ENCODE data around the gene RNASE9.
"Not testable (repeated sequence)": the region's sequence is repeated elsewhere in the genome, so short reads cannot be mapped to it uniquely, and the experiment has no call there.

The RNASE9 gene

DNA sequence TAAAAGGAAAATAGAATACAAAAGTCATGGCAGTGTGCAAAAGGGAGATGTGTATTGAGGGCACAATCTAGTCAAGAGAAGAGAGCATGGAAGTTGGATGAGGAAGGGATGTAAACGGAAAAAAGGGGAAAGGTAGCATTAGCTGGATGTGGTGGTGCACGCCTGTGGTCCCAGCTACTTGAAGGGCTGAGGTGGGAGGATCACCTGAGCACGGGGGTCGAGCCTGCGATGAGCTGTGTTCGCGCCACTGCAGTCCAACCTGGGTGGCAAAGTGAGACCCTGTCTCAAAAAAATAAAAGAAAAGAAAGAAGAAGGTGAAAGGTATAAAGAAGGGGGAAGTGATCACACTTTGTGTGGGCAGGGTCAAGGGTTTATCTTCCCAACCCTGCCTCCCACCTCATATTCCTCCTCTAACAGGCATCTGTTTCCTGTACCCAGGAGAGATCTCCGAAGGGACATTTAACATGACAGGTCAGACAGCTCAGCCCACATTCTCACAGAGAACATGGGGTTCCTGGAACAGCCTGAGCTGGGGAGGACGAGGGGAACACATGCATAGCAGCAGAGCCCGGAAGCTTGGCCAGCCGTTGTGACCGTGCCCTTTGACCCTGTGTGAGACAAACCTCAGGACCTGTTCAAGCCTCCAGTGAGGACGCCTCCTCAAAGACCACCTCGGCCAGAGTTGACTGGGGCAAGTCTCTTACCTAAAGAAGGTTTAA, 18.1 kb upstream of the RNASE9 start:
- in situ Hi-C loops (cut with MboI; ENCODE audit: low sequenced_read_pairs, unreplicated experiment), result no loop called here
- no peak for DNase-seq (ENCODE audit: low spot score)
- TF ChIP-seq, protein P1, sequence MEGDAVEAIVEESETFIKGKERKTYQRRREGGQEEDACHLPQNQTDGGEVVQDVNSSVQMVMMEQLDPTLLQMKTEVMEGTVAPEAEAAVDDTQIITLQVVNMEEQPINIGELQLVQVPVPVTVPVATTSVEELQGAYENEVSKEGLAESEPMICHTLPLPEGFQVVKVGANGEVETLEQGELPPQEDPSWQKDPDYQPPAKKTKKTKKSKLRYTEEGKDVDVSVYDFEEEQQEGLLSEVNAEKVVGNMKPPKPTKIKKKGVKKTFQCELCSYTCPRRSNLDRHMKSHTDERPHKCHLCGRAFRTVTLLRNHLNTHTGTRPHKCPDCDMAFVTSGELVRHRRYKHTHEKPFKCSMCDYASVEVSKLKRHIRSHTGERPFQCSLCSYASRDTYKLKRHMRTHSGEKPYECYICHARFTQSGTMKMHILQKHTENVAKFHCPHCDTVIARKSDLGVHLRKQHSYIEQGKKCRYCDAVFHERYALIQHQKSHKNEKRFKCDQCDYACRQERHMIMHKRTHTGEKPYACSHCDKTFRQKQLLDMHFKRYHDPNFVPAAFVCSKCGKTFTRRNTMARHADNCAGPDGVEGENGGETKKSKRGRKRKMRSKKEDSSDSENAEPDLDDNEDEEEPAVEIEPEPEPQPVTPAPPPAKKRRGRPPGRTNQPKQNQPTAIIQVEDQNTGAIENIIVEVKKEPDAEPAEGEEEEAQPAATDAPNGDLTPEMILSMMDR (IDR thresholded peaks at IDR 0.05; ENCODE audit: borderline replicate concordance, control extremely low read depth, extremely low read depth, insufficient read depth, missing control alignments), result no peak

DNA sequence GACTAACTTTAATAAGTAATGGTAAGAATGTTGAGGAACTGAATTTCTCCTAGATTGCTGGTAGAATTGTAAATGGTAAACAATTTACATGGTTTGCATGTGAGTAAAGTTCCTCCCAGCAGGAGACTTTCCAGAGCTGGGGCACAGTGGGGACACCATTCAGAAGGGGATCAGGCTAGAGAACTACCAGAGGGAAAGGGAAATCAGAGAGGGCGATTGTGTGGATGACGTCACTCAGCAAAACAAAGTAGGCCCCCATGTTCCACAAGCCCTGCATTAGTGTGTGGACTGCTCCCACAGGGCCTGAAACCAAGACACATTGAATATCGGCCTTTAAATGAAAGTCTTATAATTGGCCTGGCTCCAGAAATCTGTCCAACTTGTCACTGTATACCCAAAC, 17.5 kb upstream of the RNASE9 start:
- in situ Hi-C loops (cut with MboI; ENCODE audit: low sequenced_read_pairs, unreplicated experiment), result no loop called here
- no peak for DNase-seq (ENCODE audit: low spot score)
- TF ChIP-seq, protein P1 (IDR thresholded peaks at IDR 0.05; ENCODE audit: borderline replicate concordance, control extremely low read depth, extremely low read depth, insufficient read depth, missing control alignments), result no peak

DNA sequence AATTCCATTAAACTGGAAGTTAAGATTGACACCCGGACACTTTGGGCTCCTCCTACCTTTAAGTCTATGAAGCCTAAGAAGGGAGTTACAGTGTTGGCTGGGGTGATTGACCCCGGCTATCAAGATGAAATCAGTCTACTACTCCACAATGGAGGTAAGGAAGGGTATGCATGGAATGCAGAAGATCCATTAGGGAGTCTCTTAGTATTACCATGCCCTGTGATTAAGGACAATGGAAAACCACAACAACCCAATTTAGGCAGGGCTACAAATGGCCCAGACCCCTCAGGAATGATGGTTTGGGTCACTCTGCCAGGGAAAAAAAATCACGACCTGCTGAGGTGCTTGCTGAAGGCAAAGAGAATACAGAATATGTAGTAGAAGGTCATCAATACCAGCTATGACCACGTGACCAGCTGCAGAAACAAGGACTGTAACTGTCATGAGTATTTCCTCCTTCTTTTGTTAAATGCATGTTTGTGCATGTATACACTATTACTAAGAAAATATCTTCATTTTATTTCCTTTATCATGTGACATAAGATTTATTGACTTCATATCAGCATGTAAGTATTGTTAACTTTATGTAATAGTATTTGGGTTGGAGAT, 11.6 kb upstream of the RNASE9 start:
- DNase-seq (ENCODE audit: low spot score); in situ Hi-C loops (cut with MboI; ENCODE audit: low sequenced_read_pairs, unreplicated experiment): not testable (repeated sequence)

DNA sequence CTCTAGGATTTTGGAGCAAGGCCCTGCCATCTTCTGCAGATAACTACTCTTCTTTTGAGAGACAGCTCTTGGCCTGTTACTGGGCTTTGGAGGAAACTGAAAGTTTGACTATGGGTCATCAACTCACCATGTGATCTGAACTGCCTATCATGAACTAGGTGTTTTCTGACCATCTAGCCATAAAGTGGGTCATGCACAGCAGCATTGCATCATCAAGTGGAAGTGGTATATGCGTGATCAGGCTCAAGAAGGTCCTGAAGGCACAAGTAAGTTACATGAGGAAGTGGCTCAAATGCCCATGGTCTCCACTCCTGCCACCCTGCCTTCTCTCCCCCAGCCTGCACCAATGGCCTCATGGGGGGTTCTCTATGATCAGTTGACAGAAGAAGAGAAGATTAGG, 9.9 kb upstream of the RNASE9 start:
- in situ Hi-C loops (cut with MboI; ENCODE audit: low sequenced_read_pairs, unreplicated experiment); DNase-seq (ENCODE audit: low spot score): not testable (repeated sequence)

DNA sequence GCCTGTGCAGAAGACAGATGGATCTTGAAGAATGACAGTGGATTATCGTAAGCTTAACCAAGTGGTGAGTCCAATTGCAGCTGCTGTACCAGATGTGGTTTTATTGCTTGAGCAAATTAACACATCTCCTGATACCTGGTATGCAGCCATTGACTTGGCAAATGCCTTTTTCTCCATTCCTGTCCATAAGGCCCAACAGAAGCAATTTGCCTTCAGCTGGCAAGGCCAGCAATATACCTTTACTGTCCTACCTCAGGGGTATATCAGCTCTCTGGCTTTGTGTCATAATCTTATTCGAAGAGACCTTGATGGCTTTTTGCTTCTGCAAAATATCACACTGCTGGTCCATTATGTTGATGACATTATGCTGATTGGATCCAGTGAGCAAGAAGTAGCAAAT, 9.0 kb upstream of the RNASE9 start:
- DNase-seq (ENCODE audit: low spot score); in situ Hi-C loops (cut with MboI; ENCODE audit: low sequenced_read_pairs, unreplicated experiment): not testable (repeated sequence)

DNA sequence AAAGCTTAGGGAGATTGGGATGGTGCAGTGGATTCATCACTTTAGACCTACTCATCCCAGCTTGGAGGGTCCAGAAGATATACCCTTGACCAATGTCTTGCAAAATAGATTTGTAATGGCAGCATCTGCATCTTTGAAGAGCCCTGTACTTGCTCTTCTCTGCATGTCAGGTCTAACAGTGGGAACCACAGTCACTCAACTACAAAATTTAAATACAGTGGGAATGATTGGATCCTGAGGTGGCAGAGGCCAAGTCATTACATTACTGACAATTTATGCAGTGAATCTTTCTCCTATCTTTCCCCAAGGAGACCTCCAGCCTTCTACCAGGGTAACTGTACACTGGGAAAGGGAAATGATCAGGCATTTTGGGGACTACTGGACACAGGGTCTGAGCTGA, 8.2 kb upstream of the RNASE9 start:
- DNase-seq (ENCODE audit: low spot score), result no peak
- in situ Hi-C loops (cut with MboI; ENCODE audit: low sequenced_read_pairs, unreplicated experiment), result no loop called here
- TF ChIP-seq, protein P1 (IDR thresholded peaks at IDR 0.05; ENCODE audit: borderline replicate concordance, control extremely low read depth, extremely low read depth, insufficient read depth, missing control alignments), result no peak

DNA sequence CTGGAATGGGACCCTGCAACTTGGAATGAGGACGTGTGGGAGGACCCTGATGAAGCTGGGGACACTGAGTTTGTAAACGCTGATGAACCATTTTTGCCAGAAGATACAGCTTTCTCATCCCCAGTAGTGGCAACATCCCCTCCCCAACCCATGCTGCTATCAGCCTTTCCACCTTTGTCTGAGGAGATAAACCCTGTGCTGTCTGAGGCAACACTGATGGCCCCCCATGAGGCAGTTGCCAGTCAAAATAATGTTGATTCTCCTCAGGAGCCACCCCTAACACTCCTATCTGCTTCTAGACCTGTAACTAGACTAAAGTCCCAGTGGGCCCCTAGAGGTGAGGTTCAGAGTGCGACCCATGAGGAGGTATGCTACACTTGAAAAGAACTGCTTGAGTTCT, 7.5 kb upstream of the RNASE9 start:
- in situ Hi-C loops (cut with MboI; ENCODE audit: low sequenced_read_pairs, unreplicated experiment), result no loop called here
- DNase-seq (ENCODE audit: low spot score), result no peak
- TF ChIP-seq, protein P1 (IDR thresholded peaks at IDR 0.05; ENCODE audit: borderline replicate concordance, control extremely low read depth, extremely low read depth, insufficient read depth, missing control alignments), result no peak

DNA sequence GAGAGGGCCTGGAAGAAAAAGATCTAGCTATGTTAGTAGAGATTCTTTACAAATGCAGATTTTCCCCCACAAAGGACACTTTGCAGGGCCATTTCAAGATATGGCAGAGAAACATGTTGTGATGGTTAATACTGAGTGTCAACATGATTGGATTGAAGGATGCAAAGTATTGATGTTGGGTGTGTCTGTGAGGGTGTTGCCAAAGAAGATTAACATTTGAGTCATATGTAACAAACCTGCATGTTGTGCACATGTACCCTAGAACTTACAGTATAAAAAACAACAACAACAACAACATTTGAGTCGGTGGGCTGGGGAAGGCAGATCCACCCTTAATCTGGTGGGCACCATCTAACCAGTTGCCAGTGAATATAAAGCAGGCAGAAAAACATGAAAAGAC, 6.4 kb upstream of the RNASE9 start:
- DNase-seq (ENCODE audit: low spot score); in situ Hi-C loops (cut with MboI; ENCODE audit: low sequenced_read_pairs, unreplicated experiment): not testable (repeated sequence)

DNA sequence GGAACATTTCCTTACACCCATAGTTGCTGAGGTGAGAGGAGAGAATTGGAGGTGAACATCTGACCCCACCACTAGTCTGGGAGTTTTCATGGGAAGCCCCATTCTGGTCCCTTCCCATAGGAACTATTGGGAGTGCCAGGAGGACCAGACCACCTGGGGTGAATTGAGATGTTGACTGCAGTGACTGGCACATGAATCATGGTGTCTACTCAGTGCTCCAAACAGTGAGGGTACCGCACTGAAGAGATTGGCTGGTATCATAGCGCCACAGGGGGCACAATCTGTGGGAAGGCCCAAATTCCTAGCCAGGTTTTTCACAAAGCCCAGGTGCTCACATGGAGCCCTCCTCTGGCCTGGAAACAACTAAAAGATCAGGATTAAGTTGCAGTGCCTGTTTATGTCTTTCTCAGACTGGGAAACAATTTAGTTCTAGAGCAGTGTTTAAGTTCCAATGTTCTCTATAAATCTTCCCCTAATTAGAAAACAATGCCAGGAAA, 3.7 kb upstream of the RNASE9 start:
- in situ Hi-C loops (cut with MboI; ENCODE audit: low sequenced_read_pairs, unreplicated experiment), result no loop called here
- TF ChIP-seq, protein P1 (IDR thresholded peaks at IDR 0.05; ENCODE audit: borderline replicate concordance, control extremely low read depth, extremely low read depth, insufficient read depth, missing control alignments), result no peak
- no peak for DNase-seq (ENCODE audit: low spot score)

Data from GM13976 (cell line).